NCI-H1694 (cell line): ENCODE results near the gene AP4E1.
"Not testable (repeated sequence)": the region's sequence is repeated elsewhere in the genome, so short reads cannot be mapped to it uniquely, and the experiment has no call there.

Experiments used
- DNase-seq: peaks from one replicate; lab custom pipeline; 2025; lab: John Stamatoyannopoulos, UW

The AP4E1 gene

GRCh38 chr15:50950745-50951144 lies 42.3 kb downstream of the AP4E1 start:
- not testable (repeated sequence) for DNase-seq

- DNase-seq = no peak
These were observed 44.8 kb downstream of the AP4E1 start for GRCh38 chr15:50953302-50953701.

- DNase-seq = not testable (repeated sequence)
These were observed 46.4 kb downstream of the AP4E1 start for GRCh38 chr15:50954837-50955236.

GRCh38 chr15:50959717-50960116 lies 51.2 kb downstream of the AP4E1 start:
- DNase-seq = no peak

GRCh38 chr15:50964075-50964474 lies 55.6 kb downstream of the AP4E1 start:
- DNase-seq = no peak

- no peak for DNase-seq
These were observed 59.9 kb downstream of the AP4E1 start for GRCh38 chr15:50968353-50968752.

GRCh38 chr15:50970524-50970923 lies 62.0 kb downstream of the AP4E1 start:
- DNase-seq = no peak

GRCh38 chr15:50971115-50971514 lies 62.6 kb downstream of the AP4E1 start:
- DNase-seq = no peak

GRCh38 chr15:50971542-50971941 lies 63.1 kb downstream of the AP4E1 start:
- no peak for DNase-seq

- DNase-seq = no peak
These were observed 65.1 kb downstream of the AP4E1 start for GRCh38 chr15:50973605-50974004.

- DNase-seq = no peak
These were observed 68.7 kb downstream of the AP4E1 start for GRCh38 chr15:50977162-50977561.

GRCh38 chr15:50978580-50978979 lies 70.1 kb downstream of the AP4E1 start:
- DNase-seq = no peak

- DNase-seq = no peak
These were observed 70.6 kb downstream of the AP4E1 start for GRCh38 chr15:50979041-50979440.

- no peak for DNase-seq
These were observed 85.1 kb downstream of the AP4E1 start for GRCh38 chr15:50993598-50993997.

GRCh38 chr15:50996641-50997040 lies 88.2 kb downstream of the AP4E1 start:
- no peak for DNase-seq

- no peak for DNase-seq
These were observed 89.0 kb downstream of the AP4E1 start for GRCh38 chr15:50997371-50998051.

GRCh38 chr15:51004103-51004551 lies 95.6 kb downstream of the AP4E1 start:
- no peak for DNase-seq

GRCh38 chr15:51006336-51006985 lies 98.0 kb downstream of the AP4E1 start:
- DNase-seq = no peak

GRCh38 chr15:51007131-51007666 lies 98.7 kb downstream of the AP4E1 start:
- DNase-seq = no peak

GRCh38 chr15:51011212-51011611 lies 102.7 kb downstream of the AP4E1 start:
- DNase-seq = no peak

- DNase-seq = no peak
These were observed 108.1 kb downstream of the AP4E1 start for GRCh38 chr15:51016615-51017014.

GRCh38 chr15:51022206-51022605 lies 113.7 kb downstream of the AP4E1 start:
- no peak for DNase-seq

- DNase-seq = no peak
These were observed 115.0 kb downstream of the AP4E1 start for GRCh38 chr15:51023499-51023898.
